Measurements from ENCODE around the gene MIGA1.
A peak's percentile ranks its signal among the peaks of the same experiment; 100 is the strongest.
"Not testable (repeated sequence)": the region's sequence is repeated elsewhere in the genome, so short reads cannot be mapped to it uniquely, and the experiment has no call there.

The MIGA1 gene

GRCh38 chr1:77858725-77859124, 79.3 kb downstream of the MIGA1 start:
- DNase-seq, result no peak

GRCh38 chr1:77859248-77859647, 79.8 kb downstream of the MIGA1 start:
- DNase-seq, result no peak

DNA sequence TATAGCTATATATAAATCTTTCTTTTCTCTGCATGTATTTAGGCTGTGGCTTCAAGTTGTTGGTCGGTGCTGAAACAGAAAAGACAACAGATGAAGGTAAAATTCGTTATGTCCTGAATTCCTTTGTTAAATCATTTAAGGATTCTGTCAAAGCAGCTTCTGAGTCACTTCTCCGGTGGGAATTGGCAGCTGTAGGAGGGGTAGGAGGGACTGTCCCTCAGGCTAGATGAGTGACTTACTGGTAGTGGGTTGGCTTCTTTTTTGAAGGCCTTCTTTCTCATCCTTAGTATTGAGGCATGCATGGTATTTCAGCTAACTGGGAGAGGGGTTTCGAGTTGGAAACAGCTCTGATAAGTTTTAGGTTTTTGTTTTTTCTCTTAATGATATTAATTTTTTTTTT, 86.8 kb downstream of the MIGA1 start:
- no peak for DNase-seq

DNA sequence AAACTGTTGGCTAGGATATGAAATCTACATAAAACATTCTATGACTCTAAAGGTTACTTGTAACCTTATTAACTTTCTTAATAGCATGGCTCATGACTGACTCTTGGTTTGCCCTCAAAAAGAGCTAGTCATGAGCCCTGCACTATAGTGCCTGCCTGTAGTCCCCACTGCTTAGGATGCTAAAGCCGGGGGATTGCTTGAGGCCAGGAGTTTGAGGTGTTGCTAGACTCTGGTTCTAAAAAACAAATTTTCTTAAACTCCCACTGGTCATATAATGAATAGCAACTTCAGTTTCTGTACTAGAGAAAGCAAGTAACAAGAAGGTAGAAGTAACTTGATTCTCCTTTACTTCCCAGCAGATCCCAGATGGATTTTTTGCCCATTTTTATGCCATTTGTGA, 93.2 kb downstream of the MIGA1 start:
- no peak for DNase-seq

DNA sequence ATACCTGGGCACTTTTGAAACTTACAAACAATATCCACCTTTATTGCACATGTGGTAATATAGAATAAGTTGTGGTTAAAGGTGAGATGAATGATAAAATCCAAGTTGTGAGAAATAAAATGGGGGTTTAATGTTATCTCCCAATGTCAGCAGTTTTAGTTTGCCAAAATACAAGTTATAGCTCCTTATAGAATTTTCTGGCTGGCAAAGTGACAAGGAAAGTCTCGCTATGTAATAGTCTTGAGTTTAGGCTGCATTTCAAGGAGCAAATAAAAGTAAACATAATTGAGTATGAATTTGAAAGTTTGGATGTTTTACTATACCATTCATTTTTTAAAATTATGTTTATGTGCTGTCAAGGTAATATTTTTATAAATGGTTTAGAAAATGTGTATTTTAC, 94.0 kb downstream of the MIGA1 start:
- DNase-seq, result no peak

DNA sequence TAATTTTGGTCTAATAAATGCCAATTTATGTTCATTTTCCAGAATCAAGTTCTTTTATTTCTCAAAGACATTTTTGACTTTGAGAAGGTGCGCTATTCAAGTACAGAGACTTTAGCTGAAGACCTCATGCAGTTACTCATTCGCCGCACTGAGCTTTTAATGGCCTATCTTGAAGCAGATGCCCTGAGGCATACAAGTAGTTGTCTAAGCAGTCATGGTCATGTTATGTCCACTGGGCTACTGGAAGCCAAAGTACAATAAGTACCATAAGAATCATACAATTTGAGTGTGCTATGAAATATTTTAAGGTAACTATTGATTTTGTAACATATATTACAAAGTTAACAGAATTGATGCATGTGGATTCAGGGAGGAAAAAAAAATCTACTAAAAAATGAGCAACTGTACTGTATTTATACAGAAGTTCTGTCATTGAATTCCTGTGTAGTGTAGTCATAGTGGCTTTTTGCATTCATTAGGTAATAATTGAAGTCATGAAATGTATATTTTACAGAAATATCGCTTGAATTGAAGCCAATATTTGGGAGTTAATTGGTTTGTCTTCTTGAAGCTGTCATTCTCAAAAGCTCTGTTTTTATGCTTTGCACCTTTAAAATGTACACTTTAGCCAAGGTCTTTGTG, 95.5 kb downstream of the MIGA1 start:
- no peak for DNase-seq

DNA sequence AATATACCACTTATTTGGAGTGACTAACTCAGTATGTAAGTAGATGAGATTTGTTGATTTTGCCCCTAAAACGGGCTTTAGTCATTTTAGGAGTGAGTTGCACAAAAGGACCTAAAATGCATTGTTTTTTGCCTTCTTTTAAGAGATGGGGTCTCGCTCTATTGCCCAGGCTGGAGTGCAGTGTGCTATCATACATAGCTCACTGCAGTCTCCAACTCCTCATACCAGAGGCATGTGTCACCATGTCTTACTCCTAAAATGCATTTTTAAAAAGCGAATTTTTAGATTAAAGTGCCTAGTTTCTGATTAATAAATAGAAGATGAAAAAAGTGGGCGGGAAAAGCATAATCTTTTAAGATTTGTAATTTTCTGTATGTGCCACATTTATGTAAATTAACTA, 97.4 kb downstream of the MIGA1 start:
- no peak for DNase-seq

DNA sequence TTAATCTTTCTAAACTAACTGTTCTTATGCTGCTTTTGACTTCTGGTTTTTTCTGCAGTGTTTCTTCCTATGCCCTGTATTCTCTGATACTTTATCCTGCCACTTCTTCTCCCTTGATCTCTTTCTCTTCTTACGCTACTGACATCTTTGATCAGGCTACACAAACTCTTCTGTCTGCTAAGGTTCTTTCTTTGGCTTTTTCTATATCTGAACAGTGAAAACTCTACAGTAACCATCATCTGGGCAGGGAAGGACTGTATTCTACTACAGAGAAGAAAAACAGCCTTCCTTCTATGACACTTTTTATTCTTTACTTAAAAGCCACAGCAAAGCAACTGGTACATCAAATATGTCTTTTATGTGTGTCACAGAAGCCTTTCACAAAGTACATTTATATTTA, 101.6 kb downstream of the MIGA1 start:
- DNase-seq, result no peak

DNA sequence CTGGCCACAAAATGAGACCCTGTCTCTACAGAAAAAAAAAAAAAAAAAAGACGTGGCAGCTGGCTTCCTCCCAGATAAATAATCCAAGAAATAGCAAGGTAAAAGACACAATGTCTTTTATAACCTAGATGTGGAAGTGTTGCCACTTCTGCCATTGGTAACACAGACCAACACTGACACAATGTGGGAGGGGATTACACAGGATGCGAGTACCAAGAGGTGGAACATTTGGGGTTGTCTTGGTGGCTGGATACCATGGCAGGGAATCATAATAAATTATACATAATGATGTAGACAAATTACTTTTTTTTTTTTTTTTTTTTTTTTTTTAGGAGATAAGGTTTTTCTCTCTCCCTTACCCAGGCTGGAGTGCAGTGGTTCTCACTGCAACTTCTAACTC, 103.0 kb downstream of the MIGA1 start:
- no peak for DNase-seq

DNA sequence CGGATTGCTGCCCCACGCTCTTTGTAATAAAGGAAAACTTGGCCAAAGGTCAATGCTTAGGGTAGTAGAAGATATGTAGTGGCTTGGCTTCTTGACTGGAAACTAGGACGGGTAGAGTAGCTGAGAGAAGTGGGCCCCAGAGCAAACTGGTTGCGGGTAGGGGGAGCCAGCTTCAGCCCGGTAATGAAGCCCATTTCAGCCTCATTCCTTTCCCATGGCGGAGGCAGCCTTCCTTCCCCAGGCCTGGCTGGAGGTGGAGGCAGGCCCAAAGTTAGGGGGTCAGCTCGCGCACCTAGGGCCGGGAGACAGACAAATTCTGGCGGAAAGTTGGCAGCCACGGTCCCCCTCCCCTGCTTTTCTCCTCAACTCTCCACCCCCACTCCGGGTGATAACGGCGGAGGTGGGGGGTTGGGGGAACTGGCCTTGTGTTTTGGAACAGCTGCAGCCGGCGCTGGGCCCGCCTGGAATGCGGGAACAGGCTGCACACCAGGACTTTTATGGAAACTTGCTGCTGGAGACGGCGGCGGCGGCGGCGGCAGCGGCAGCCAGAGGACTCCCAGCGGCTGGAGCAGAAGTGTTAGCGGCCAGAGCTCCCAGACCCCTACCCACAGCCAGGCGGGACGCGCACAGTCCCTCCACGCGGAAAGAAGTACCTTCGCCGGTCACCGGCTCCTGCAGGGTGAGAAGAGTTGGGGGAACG, 108.8 kb downstream of the MIGA1 start, which contains the start of gene NEXN:
Gene NEXN, plus strand, starts transcription at position 544 of the 700 bp plus-strand sequence. CDS start 27,483 bp downstream, outside the sequence.
- DNase-seq, result no peak

DNA sequence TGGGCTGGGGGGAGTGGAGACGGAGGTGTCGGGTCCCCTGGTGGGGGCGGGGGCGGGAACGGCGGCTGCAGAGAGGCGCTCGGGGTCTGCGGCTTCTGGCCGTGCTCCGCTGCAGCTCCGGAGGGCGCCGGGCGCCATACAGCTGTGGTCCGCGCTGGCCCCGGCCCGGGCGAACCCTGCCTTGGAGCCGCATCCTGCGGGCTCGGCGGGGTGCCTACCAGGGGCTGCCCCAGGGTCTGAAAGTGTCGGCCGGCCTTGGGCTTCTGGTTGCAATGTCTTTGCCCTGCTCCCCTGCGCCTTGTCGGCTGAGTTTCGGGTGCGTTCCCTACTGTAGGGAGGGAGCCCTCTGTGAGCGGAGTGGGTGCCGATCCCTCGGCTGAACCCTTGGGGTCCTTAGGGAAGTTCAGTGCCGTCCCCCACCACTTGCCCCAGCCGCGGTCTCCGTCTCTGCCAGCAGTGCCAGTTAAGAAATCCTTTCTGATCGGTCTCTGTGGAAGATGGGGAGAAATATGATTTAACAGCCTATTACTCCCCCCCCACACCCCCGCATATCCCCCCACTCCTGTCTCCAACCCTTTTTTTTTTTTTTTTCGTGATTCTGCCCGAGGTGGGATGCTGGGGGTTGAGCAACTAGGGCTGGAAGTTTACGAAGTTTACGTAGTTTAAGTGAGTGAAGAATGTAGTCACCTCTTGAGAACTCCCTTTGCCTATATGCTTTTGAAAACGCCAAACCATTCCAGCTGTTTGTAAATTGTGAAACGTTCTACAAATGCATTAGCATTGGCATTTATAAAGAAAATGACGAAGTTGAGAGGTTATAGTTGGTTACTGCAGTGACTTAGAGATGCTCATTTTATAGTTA, 109.6 kb downstream of the MIGA1 start:
- DNase-seq, result peak; percentile 17

- DNase-seq, result no peak
Observed at GRCh38 chr1:77889671-77890070, 110.2 kb downstream of the MIGA1 start.

GRCh38 chr1:77891200-77891599, 111.8 kb downstream of the MIGA1 start:
- no peak for DNase-seq

DNA sequence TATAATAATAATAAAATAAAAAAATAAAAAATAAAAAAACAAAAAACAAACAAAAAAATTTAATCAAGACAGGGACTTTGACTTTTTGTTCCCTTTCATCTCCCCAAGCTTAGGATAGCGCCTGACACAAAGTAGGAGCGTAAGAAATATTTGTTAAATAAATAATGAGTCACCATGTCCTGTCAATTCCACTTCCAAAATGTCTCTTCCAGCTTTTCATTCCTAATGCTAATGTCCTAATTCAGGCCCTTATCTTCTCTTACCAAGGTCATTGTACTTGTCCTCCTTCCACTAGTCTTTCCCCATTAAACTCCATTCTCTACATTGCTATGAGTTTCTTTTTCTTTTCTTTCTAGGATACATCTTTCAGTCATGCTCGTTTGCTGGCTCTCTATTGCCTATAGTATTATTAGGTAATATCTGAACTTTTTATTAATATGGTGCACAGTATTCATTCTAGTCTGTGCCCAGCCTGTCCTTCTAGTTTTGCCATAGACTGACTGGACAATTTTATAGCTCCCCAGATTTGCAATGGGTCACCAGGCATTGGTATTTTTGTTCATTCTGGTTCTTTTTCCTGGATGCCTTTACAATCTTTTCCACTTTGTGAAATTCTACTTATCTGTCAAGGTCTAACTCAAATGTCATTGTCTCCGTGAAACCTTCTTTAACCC, 120.3 kb downstream of the MIGA1 start:
- no peak for DNase-seq

DNA sequence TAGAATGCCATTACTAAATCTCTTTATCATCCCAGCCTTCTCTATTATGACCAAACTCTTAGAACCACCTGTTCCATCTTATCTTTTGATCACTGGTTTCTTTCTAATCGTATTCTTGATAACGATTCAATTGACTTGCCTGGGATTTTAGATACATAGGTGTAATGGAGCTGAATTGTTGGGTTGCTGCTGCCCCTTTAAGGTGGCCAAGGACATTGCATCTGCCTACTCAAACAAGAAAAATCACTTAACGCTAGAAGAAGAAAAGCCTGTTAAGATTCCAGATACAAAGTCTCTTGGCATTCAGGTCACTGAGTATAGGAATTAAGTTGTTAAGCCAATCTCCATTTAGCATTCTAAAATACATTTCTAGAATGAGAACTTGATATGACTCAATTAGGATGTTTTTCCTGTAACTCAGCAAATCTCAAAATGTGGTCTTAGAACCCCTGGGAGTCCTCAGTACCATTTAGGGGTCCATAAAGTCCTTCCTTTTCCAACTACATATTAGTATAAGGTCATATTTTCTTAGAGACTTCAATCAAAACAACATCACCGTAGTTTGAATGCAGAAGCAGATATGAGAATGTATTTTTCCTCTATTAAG, 121.3 kb downstream of the MIGA1 start:
- peak; percentile 8 for DNase-seq

- no peak for DNase-seq
Observed at GRCh38 chr1:77905603-77906002, 126.2 kb downstream of the MIGA1 start.

DNA sequence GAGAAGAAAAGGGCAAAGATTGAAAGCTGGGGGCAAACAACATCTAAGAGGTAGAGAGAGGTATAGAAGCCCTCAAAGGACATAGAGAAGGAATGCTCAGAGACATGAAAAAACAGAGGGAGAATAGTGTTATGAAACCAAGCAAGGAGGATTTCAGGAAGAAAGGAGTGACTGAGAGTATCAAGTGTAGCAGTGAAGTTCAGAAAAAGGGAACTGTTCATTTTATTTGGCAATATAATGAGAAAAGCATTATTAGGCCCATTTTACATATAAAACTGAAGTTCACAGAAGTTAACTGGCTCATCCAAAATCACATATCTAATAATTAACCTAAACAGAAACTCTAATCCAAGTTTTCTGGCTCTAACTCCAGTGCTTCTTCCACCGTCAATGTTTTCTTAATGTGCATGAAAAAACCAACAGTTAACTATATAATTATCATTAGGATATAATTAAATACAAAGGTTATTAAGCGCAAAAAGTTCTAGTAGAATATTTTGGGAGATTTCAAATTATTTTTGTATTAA, 126.6 kb downstream of the MIGA1 start:
- no peak for DNase-seq

DNA sequence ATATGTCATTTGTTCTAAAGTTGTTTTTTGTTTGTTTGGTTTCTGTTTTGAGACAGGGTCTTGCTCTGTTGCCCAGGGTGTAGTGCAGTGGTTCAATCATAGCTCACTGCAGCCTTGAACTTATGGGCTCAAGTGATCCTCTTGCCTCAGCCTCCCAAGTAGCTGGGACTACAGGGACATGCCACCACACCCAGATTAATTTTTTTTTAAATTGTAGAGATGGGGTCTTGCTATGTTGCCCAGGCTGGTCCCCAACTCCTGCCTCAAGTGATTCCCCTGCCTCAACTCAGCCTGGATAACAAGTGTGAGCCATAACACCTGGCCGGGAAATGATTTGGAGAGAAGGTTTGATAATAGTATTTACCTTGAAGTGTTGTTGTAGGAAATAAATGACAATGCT, 127.2 kb downstream of the MIGA1 start:
- DNase-seq, result no peak

GRCh38 chr1:77910116-77910515, 130.7 kb downstream of the MIGA1 start:
- no peak for DNase-seq

DNA sequence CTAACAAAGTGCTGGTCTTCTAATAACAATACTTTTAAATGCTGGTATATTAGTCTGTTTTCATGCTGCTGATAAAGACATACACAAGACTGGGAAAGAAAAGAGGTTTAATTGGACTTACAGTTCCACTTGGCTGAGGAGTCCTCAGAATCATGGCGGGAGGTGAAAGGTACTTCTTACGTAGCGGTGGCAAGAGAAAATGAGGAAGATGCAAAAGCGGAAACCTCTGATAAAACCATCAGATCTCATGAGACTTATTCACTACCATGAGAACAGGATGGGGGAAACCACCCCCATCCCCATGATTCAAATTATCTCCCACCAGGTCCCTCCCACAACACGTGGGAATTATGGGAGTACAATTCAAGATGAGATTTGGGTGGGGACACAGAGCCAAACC, 139.5 kb downstream of the MIGA1 start:
- DNase-seq, result not testable (repeated sequence)

DNA sequence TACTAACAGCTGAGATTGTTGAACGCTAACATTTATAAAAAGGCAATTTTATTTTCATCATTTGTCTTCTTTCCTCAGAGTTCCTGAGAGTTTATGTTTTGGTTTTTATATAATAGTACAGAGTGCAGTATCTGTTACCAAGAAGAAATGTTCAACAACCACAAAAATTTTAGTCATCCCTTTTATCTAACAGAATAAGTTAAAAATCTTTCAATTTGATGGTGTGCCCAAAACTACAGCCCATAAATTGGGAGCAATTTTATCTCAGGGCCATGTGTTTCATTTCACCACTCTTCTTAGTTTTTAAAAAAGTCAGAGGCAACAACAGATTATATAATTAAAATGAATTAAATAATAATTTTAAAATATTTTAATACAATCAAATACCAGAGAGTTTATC, 146.1 kb downstream of the MIGA1 start:
- DNase-seq, result no peak

DNA sequence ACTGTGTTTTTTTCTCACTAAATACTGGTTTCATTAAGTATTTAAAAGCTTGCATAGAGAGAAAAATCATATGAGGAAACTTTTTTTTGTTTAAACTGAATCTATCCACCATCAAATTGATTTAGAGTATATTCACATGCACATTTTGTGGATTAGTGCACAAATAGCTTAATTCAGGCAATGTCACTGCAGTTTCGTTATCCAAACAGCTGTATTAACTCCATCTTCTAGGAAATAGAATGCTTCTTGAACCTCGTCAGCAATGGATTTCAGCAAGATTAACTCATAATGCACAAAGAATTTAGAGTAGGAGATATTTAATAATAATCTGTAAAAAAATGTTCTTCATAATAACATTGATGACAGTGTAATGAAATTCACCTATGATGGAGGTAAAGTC, 146.5 kb downstream of the MIGA1 start:
- DNase-seq, result no peak

Measured in CD4-positive, alpha-beta T cell treated with Interleukin-17A for 4 hours (primary cell).